AG04449 (cell line): ENCODE results near the gene PRTN3.
A peak's percentile ranks its signal among the peaks of the same experiment; 100 is the strongest.
"Not testable (repeated sequence)": the region's sequence is repeated elsewhere in the genome, so short reads cannot be mapped to it uniquely, and the experiment has no call there.

Experiments used
- CTCF ChIA-PET: fragments of 350-600 bp; formaldehyde crosslinking; extraction: SDS; loops from one replicate; lab custom pipeline; 2021; ENCODE audit warnings: antibody characterized with exemption; lab: Yijun Ruan, JAX
- POLR2A ChIA-PET: fragments of 400-600, 350-600 bp; formaldehyde crosslinking; extraction: SDS; loops from one replicate; lab custom pipeline; 2020; ENCODE audit warnings: antibody characterized with exemption, inconsistent platforms; lab: Yijun Ruan, JAX
- DNase-seq: peaks from one replicate; pipeline ENCODE4 v3.0.0-alpha.2; 2010; ENCODE audit warnings: low read depth, low spot score
- H3K4me3 ChIP-seq: 2 replicates; pipeline ENCODE4 v1.5.1; 2011; ENCODE audit warnings: low read depth, mild to moderate bottlenecking, control low read depth, low read length
- CTCF ChIP-seq: IDR thresholded peaks from one replicate; pipeline ENCODE4 v1.5.1; 2011; ENCODE audit warnings: mild to moderate bottlenecking, moderate library complexity, low read length, control low read depth, inconsistent platforms; ENCODE audit not compliant: insufficient read depth; ENCODE audit errors: missing control alignments

PRTN3 gene

DNA sequence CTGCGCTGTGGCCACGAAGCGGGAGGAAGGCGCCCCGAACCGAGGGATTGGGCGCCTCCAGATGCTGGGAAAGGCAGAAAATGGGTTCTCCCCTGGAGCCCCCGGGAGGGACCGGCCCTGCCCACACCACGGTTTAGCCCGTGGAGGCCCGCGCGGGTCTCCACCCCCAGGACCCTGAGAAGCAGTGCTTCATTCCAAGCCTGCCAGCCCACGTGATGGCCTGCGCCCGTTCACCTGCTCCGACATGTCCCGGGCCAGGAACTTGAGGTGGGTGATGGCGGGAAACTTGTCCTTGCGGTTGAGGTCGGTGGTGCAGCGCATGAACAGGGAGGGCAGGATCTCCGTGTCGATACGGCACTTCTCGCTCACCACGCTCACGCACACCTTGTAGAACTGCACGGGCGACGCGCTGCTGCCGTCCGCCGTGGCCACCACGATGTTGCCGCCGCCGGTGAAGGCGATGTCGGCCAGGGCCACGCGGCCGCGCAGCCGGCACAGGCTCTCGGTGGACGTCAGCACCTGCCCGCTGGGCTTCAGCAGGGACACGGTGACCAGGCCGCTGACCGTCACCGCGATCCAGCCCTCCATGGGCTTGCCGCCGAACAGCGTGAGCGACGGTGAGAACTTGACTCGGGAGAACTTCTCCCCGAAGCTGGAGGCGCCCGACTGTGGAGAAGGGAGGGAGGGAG is 44.9 kb downstream of the PRTN3 start:
- ChIA-PET CTCF (no interaction called here), POLR2A (no interaction called here)
- no peak for DNase-seq
- no peak for TF ChIP-seq CTCF
- no peak overlapping the region for H3K4me3 ChIP-seq

GRCh38 chr19:887072-887471 is 46.3 kb downstream of the PRTN3 start:
- POLR2A ChIA-PET = no interaction called here
- TF ChIP-seq CTCF = no peak
- no peak for DNase-seq
- CTCF ChIA-PET = no interaction called here
- no peak overlapping the region for H3K4me3 ChIP-seq

GRCh38 chr19:887599-887998 is 46.8 kb downstream of the PRTN3 start:
- CTCF ChIA-PET = no interaction called here
- no peak overlapping the region for H3K4me3 ChIP-seq
- POLR2A ChIA-PET = no interaction called here
- no peak for DNase-seq
- no peak for TF ChIP-seq CTCF

- TF ChIP-seq CTCF = no peak
- DNase-seq = no peak
- ChIA-PET POLR2A (no interaction called here), CTCF (no interaction called here)
- no peak overlapping the region for H3K4me3 ChIP-seq
Measured at GRCh38 chr19:888581-889385, 48.0 kb downstream of the PRTN3 start.

- ChIA-PET CTCF (no interaction called here), POLR2A (no interaction called here)
- no peak for DNase-seq
- H3K4me3 ChIP-seq = no peak overlapping the region
- no peak for TF ChIP-seq CTCF
Measured at GRCh38 chr19:889662-890295, 49.0 kb downstream of the PRTN3 start.

GRCh38 chr19:890831-891230 is 50.0 kb downstream of the PRTN3 start:
- TF ChIP-seq CTCF = no peak
- ChIA-PET CTCF (no interaction called here), POLR2A (no interaction called here)
- no peak for DNase-seq
- H3K4me3 ChIP-seq = no peak overlapping the region

GRCh38 chr19:891421-892200 is 50.8 kb downstream of the PRTN3 start:
- POLR2A ChIA-PET = interaction anchor here (2.1 kb wide), 1 partner anchor 13 kb away, joined by 7 read pairs; no protein-coding TSS in a partner anchor
- H3K4me3 ChIP-seq = peak overlapping the region; percentile 80
- CTCF ChIA-PET = interaction anchor here (1.5 kb wide), 1 partner anchor 16 kb away, joined by 3 read pairs; no protein-coding TSS in a partner anchor
- not testable (repeated sequence) for DNase-seq
